Activated T-cell treated with anti-CD3 and anti-CD28 coated beads, Interleukin-2, amount 50 U/mL, for 1 hour (primary cell): ENCODE results near the gene TCL1B.
"Not testable (repeated sequence)": the region's sequence is repeated elsewhere in the genome, so short reads cannot be mapped to it uniquely, and the experiment has no call there.

ENCODE experiments used
- DNase-seq: peaks from one replicate; pipeline ENCODE4 v3.0.0-alpha.2; 2020

TCL1B gene

DNA sequence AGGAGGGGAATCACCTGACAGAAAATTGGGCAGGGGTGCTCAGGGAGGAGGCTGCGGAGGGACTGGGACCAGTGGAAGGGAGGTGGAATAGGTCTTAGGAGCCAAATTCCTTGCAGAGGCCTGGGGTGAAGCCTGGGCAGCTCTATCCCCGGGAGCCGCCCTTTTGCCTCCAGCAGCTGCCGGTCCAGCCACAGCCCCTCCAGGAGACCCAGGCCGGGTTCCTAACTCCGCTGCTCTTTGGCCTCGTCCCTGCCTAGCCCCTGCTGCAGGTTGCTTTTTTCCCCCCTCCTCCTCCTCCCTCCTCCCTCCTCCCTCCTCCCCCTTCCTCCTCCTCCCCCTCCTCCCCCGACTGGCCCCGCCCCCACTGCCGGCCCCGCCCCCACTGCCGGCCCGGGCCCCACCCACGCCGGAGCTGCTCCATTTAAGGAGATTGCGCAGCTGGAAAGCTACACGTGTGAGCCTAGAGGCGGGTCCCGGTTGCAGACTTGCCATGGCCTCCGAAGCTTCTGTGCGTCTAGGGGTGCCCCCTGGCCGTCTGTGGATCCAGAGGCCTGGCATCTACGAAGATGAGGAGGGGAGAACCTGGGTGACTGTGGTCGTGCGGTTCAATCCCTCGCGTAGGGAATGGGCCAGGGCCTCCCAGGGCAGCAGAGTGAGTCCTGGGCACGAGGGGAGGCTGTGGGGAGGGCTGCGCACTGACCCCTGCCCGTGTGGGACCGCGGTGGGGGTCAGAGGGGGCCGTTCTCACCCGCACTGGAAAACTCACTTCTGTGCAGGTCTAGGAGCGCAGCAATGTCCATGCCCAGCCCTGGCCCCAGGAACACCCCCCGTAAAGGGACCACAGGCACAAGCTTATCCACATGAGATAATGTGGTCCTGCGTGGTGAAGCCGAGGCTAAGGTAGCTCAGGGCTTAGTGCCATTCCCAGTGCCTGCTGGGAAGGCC is at the start of gene TCL1B:
TSS of gene TCL1B (plus strand) at position 449 of the 945 bp plus-strand sequence. CDS start at position 491, 42 bp downstream.
- no peak for DNase-seq

GRCh38 chr14:95644981-95645380 is 41.2 kb upstream of the TCL1B start:
- no peak for DNase-seq

DNA sequence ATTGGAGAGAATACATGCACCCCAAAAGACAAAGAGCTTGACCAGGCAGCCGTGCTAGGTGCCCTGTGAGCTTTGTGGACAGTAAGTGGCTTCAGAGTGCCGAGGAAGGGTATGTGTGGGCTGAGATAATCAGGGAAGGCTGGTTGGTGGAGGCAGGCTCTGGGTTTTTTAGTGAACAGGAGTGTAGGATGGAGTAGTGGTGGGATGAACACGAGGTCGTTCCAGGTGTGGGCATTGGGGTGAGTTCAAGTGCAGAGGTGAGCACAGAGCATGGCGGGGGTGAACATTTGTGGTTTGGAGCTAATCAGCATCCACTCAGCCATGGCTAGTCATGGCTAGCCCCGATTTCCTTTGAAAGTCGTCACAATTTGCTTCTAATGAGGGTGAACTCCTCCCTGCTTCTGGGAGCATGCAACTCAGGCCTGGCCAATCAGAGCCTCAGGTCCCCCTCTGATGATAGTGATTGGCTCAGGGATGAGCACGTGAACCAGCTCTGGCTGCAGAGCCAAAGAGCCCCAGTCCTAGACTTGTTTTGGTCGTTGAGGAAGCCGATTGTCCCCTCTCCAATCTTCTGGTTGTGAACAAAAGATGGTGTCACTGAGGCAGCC is 40.7 kb upstream of the TCL1B start:
- no peak for DNase-seq

DNA sequence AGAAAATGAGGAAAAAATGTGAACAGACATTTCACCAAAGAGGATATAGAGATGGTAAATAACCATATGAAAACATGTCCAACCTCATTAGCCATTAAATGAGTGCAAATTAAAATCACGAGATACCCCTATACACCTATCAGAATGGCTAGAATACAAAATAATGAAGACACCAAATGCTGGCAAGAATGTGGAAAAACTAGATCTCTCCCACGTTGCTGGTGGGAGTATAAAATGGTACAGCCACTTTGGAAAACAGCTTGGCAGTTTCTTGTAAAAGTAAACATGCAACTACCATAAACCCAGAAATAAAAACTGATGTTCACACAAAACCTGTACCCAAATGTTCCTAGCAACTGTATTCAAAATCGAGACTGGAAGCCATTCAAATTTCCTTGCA is 38.3 kb upstream of the TCL1B start:
- DNase-seq: no peak

- DNase-seq: no peak
Observed at GRCh38 chr14:95649230-95649629, 37.0 kb upstream of the TCL1B start.

DNA sequence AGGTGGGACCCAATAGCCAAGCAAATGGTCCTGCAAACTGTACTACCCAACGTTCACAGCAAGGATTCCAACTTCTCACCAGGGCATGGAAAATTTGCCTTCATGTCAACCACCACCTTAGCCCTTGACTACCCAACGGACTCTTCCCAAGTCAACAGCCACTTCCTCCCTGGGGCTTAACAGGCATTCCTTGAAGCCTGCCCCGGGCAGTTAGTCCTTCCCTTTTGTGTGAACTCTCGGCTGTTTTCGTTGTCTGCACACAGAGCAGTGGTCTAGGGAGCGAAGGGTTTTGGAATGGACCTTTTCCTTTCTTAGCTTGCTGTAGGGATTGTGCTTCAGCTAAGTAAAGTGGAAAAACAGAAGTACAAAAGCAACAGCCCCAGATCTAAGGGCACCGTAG is 35.2 kb upstream of the TCL1B start:
- no peak for DNase-seq

- no peak for DNase-seq
Observed at GRCh38 chr14:95651821-95652583, 34.2 kb upstream of the TCL1B start.

- DNase-seq: no peak
Observed at GRCh38 chr14:95652690-95653089, 33.5 kb upstream of the TCL1B start.

GRCh38 chr14:95655461-95655860 is 30.8 kb upstream of the TCL1B start:
- DNase-seq: no peak

DNA sequence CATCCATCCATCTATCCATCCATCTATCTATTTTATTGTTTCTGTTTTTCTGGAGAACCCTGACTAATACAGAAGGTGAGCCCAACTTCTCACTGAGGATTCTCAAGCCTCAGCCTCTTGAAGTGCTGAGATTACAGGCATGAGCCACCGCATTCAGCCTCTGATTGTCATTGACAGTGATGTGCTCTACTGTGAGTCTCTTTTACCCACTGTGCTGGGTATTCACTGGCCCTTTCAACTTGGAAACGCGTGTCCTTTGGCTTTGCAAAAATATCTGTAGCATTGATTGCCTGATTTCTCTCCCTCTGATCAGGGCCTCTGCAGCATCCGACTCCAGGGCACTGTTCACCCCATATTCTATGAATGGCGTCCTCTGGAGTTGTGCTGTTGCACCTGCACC is 29.6 kb upstream of the TCL1B start:
- no peak for DNase-seq

GRCh38 chr14:95657454-95657853 is 28.8 kb upstream of the TCL1B start:
- no peak for DNase-seq

DNA sequence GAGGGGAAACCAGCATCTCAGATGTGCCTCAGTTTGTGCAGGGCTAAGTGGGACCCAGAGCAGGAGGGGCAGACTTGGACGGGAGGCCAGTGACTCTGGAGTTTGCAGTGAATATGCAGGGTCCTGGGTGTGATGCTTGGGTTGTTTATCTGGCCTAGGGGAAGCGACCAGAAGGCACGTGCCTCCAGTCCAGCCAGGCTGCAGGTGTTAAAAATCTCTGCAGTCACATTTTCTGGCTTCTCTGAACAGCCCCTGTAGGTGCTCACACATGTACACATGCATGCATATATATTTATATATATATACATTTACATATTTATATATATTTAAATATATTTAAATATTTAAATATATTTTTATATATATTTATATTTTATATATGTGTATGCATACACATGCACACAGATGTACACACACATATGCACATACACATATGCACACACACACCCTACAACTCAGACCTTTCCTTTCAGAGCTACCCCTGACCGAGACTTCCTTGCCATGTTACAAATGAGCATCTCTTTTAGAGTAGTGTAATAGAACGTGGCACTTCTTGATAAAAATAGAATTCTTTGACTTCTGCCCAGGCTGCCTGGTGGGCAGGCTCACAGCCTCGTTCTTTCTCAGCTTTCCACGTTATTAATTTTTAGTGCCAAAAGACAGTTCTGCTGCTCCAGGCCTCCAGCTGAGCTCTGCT is 26.8 kb upstream of the TCL1B start:
- no peak for DNase-seq

DNA sequence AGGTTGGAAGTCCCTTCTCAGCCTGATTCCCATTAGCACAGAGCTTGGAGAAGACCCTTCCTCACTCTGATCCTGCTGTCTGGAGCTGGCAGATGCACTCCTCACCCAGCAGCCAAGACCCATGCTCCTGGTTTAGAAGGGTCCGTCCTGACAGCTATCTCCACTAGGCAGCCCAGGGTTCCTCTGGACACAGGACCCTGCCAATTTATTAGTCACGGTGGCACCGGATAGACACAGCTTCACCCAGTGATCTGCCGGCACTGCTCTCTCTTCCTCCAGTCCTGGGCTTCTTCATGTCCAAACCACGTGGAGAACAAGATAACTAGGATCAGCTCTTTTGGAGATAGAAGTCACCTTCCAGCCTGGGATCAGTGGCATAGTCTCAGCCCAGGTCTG is 26.2 kb upstream of the TCL1B start:
- no peak for DNase-seq

GRCh38 chr14:95660651-95661515 is 25.3 kb upstream of the TCL1B start:
- DNase-seq: no peak

DNA sequence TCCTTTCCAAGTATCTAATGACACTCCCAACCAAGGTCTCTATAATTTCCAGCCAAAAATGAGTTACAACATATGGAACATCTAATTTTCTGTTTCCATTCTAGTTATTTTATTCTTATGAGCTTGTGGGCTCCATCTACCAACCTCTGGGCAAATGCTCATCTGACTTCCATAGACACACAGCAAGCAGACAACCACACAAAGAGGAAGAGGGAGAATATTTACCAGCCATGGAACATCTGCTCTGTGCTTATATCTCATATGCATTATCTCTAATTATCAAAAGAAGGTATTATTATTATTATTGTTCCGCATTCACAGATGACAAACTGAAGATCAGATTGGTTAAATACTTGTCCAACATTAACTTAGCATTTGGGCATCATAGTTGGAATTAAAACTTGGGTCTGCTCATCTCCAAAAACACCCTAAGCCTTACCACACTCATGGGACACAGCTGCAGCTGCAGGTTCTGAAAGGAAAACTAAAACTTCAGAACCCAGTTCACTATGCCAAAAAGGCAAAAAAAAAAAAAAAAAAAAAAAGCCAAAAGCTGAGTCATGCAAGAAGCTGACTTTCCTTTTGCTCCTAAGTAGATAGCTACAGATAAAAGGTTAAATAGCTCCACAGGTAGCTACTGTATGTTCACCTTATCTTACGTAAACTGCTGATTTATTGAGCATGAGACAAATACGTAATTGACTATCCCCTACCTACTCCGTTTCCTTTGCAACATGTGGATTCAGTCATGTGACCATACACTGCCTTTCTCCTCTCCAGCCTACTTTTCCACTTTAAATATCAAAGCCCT is 23.6 kb upstream of the TCL1B start:
- no peak for DNase-seq

GRCh38 chr14:95663226-95663797 is 22.9 kb upstream of the TCL1B start:
- no peak for DNase-seq

DNA sequence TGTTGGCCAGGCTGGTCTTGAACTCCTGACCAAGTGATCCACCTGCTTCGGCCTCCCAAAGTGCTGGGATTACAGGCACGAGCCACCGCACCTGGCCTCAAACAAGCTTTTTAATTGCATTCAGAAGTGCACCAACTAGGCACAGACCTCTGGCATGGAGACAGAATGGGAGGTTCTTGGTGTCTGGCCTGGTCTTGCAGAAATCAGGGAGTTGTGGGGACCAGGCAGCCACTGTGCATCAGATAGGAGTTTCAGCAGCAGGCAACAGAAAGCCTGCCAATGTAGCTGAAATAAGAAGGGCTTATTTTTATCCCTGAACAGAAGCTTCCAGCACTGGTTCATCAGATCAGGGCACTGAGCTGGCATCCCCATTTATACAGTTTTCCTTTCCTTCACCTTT is 22.2 kb upstream of the TCL1B start:
- no peak for DNase-seq

- no peak for DNase-seq
Observed at GRCh38 chr14:95664546-95664945, 21.7 kb upstream of the TCL1B start.

- DNase-seq: not testable (repeated sequence)
Observed at GRCh38 chr14:95665530-95665929, 20.7 kb upstream of the TCL1B start.

DNA sequence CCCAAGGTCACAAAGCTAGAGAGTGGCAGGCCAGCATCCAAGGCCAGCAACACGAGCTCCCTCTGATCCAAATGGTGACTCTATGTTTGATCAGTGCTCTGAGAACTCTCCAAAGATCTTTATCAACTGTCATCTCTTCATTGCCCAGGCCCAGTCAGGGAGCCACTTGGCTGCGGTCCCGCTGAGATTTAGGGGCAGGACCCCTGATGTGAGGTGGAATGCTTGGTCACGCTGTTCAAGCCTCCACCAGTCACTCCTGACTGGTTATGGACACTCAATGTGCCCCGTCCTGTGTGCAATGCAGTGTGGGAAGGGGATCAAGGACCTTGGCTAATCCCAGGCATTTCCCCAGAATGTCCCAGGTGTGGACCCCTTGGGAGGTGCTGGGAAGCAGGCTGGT is 19.8 kb upstream of the TCL1B start:
- DNase-seq: no peak

DNA sequence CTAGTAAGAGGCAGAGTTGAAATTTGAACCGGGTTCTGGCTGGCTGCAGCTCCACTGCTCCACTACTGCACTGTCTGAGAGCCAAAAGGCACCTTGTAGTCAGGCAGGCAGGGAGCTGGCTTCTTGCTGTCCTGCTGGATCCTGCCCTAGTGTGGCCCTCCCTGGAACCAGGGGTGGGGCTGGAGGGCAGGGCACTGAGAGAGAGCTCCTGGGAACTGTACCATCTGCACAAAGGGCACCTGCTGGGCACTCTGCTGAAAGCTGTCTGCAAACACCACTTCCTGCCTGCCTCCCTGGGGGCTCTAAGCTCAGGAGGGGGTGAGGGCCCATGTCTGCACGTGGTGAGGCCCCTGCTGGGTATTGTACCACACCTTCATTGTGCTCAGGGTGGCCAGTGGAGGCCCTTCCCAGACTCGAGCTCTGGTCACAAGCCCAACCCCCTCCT is 19.0 kb upstream of the TCL1B start:
- DNase-seq: no peak
